ENCODE measurements around the gene ST6GAL1. TPM values are rescaled to one million over a fixed set of nuclear protein-coding genes. Genes with fewer than 3 reads are reported as not detected.

ST6GAL1 gene
- total and polyA plus RNA-seq, 2 of the 8 experiments (the other 6 are each of a cell fraction or from before 2014, with no cell fraction given) = 62.8 to 80.9 TPM

DNA sequence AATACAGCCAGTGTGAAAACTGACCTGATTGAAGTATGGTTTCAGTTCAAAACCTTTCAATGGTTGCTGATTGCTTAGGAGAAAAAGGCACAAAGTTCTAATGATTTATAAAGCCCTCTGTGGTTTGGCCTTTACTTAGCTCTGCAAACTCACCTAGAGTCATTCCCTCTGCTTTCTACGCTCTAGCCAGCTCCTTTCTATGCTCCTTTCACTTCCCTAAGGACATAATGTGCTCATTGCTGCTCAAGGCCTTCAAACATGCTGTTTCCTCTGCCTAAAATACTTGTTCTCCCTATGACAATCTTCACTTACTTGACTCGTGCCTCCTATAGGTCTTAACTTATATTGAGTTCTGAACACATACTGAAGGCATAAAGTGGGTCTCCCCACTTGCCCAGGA is 190.0 kb downstream of the ST6GAL1 start (continued):
- TF ChIP-seq, protein P1, sequence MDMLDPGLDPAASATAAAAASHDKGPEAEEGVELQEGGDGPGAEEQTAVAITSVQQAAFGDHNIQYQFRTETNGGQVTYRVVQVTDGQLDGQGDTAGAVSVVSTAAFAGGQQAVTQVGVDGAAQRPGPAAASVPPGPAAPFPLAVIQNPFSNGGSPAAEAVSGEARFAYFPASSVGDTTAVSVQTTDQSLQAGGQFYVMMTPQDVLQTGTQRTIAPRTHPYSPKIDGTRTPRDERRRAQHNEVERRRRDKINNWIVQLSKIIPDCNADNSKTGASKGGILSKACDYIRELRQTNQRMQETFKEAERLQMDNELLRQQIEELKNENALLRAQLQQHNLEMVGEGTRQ (IDR thresholded peaks at IDR 0.05; ENCODE audit: low read length) = no peak
- TF ChIP-seq, protein P2, sequence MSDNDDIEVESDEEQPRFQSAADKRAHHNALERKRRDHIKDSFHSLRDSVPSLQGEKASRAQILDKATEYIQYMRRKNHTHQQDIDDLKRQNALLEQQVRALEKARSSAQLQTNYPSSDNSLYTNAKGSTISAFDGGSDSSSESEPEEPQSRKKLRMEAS (IDR thresholded peaks at IDR 0.05) = no peak

Data from H1 (cell line).